ENCODE measurements around the gene SCN5A. TPM values are rescaled to one million over a fixed set of nuclear protein-coding genes. Genes with fewer than 3 reads are reported as not detected.

The SCN5A gene
- total RNA-seq, 1 experiment from 2014 or later = not detected

- intact Hi-C loops (cut with micrococcal nuclease) = no loop called here
- Mint-ChIP-seq H3K27ac (ENCODE audit: low read depth, unreplicated experiment) (no peak overlapping the region), H3K9me3 (ENCODE audit: unreplicated experiment) (peaks cover 7% of the 10 kb centered on the region), H3K4me3 (ENCODE audit: unreplicated experiment) (no peak overlapping the region), H3K4me1 (ENCODE audit: insufficient read depth, unreplicated experiment) (no peaks in the 10 kb centered on the region), H3K27me3 (ENCODE audit: insufficient read depth, unreplicated experiment) (peaks cover 24% of the 10 kb centered on the region), H3K36me3 (ENCODE audit: insufficient read depth, unreplicated experiment) (no peaks in the 10 kb centered on the region)
- DNase-seq (ENCODE audit: unreplicated experiment) = no peak
- ChIA-PET CTCF (interaction anchor here (0.6 to 1.4 kb wide), 3 partner anchors 20 to 79 kb away, joined by 3 read pairs; no protein-coding TSS in a partner anchor), POLR2A (no interaction called here)
- BruUV-seq (replicated peaks) = no TSS peak
- TF ChIP-seq, protein P1, sequence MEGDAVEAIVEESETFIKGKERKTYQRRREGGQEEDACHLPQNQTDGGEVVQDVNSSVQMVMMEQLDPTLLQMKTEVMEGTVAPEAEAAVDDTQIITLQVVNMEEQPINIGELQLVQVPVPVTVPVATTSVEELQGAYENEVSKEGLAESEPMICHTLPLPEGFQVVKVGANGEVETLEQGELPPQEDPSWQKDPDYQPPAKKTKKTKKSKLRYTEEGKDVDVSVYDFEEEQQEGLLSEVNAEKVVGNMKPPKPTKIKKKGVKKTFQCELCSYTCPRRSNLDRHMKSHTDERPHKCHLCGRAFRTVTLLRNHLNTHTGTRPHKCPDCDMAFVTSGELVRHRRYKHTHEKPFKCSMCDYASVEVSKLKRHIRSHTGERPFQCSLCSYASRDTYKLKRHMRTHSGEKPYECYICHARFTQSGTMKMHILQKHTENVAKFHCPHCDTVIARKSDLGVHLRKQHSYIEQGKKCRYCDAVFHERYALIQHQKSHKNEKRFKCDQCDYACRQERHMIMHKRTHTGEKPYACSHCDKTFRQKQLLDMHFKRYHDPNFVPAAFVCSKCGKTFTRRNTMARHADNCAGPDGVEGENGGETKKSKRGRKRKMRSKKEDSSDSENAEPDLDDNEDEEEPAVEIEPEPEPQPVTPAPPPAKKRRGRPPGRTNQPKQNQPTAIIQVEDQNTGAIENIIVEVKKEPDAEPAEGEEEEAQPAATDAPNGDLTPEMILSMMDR (IDR thresholded peaks at IDR 0.05; ENCODE audit: unreplicated experiment) = no peak
Observed at GRCh38 chr3:38600551-38600950, 48.9 kb downstream of the SCN5A start.

DNA sequence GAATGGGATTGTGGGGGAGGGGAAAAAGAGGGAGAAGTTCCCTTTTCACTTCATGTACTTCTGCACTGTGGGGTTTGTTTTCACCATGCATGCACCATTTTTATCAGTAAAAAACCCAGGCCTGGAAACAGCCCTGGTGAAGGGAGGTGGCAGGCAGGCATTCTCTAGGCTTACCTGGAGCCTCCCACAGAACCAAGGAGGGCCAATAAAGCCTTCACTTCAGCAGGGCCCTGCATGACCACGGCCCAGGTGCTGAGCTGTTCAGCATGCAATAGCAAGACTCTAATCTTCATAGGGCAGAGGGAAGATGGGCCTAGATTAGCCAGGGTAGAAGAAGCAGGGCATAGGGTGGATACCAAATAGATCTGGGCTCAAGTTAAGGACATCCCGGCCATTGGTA is 49.6 kb downstream of the SCN5A start:
- H3K27ac Mint-ChIP-seq (ENCODE audit: low read depth, unreplicated experiment) = no peak overlapping the region
- H3K36me3 Mint-ChIP-seq (ENCODE audit: insufficient read depth, unreplicated experiment) = no peaks in the 10 kb centered on the region
- POLR2A ChIA-PET = no interaction called here
- H3K4me3 Mint-ChIP-seq (ENCODE audit: unreplicated experiment) = no peak overlapping the region
- H3K4me1 Mint-ChIP-seq (ENCODE audit: insufficient read depth, unreplicated experiment) = no peaks in the 10 kb centered on the region
- CTCF ChIA-PET = interaction anchor here (1.0 to 1.4 kb wide), 2 partner anchors 78 to 206 kb away, joined by 3 read pairs; no protein-coding TSS in a partner anchor
- intact Hi-C loops (cut with micrococcal nuclease) = no loop called here
- no peak for DNase-seq (ENCODE audit: unreplicated experiment)
- peaks cover 7% of the 10 kb centered on the region for H3K9me3 Mint-ChIP-seq (ENCODE audit: unreplicated experiment)
- BruUV-seq (replicated peaks) = no TSS peak
- TF ChIP-seq, protein P1 (IDR thresholded peaks at IDR 0.05; ENCODE audit: unreplicated experiment) = no peak
- peaks cover 30% of the 10 kb centered on the region for H3K27me3 Mint-ChIP-seq (ENCODE audit: insufficient read depth, unreplicated experiment)

DNA sequence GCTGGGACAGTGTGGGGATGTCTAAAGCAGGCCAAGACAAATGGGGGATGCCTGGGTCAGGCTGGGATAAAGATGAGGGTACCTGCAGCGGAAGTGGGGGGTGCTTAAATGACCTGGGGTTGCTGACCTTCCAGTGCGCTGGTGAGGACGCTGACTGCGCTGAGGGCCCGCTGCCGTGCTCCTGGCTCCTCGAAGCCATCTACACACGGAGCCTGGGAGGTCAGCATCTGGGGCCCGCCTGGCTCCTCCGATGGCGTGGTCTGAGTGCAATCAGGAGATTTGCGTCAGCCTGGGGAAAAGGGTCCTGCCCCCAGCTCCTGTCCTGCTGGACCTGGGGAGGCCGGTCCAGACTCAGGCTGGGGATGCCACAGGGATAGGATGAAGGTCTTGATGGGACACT is 50.7 kb downstream of the SCN5A start:
- ChIA-PET POLR2A (no interaction called here), CTCF (interaction anchor here (1.0 kb wide), 1 partner anchor 207 kb away, joined by 3 read pairs; no protein-coding TSS in a partner anchor)
- Mint-ChIP-seq H3K36me3 (ENCODE audit: insufficient read depth, unreplicated experiment) (no peaks in the 10 kb centered on the region), H3K27ac (ENCODE audit: low read depth, unreplicated experiment) (no peak overlapping the region), H3K27me3 (ENCODE audit: insufficient read depth, unreplicated experiment) (peaks cover 41% of the 10 kb centered on the region), H3K9me3 (ENCODE audit: unreplicated experiment) (peaks cover 7% of the 10 kb centered on the region), H3K4me1 (ENCODE audit: insufficient read depth, unreplicated experiment) (no peaks in the 10 kb centered on the region), H3K4me3 (ENCODE audit: unreplicated experiment) (no peak overlapping the region)
- TF ChIP-seq, protein P1 (IDR thresholded peaks at IDR 0.05; ENCODE audit: unreplicated experiment) = no peak
- intact Hi-C loops (cut with micrococcal nuclease) = no loop called here
- DNase-seq (ENCODE audit: unreplicated experiment) = no peak
- no TSS peak for BruUV-seq (replicated peaks)

- peaks cover 7% of the 10 kb centered on the region for H3K9me3 Mint-ChIP-seq (ENCODE audit: unreplicated experiment)
- CTCF ChIA-PET = interaction anchor here (0.9 kb wide), 1 partner anchor 76 kb away, joined by 3 read pairs; no protein-coding TSS in a partner anchor
- TF ChIP-seq, protein P1 (IDR thresholded peaks at IDR 0.05; ENCODE audit: unreplicated experiment) = no peak
- H3K27me3 Mint-ChIP-seq (ENCODE audit: insufficient read depth, unreplicated experiment) = peaks cover 51% of the 10 kb centered on the region
- DNase-seq (ENCODE audit: unreplicated experiment) = no peak
- H3K4me1 Mint-ChIP-seq (ENCODE audit: insufficient read depth, unreplicated experiment) = no peaks in the 10 kb centered on the region
- no peaks in the 10 kb centered on the region for H3K36me3 Mint-ChIP-seq (ENCODE audit: insufficient read depth, unreplicated experiment)
- H3K27ac Mint-ChIP-seq (ENCODE audit: low read depth, unreplicated experiment) = no peak overlapping the region
- intact Hi-C loops (cut with micrococcal nuclease) = no loop called here
- H3K4me3 Mint-ChIP-seq (ENCODE audit: unreplicated experiment) = no peak overlapping the region
- no TSS peak for BruUV-seq (replicated peaks)
- POLR2A ChIA-PET = no interaction called here
Observed at GRCh38 chr3:38597502-38598060, 51.9 kb downstream of the SCN5A start.

Measured in MCF 10A (cell line).